Gastrocnemius medialis (tissue), 4 donors: Measurements from ENCODE around the gene ST3GAL2.

ENCODE experiments used
- CTCF ChIP-seq, 5 experiments: fragments of 450-650 bp in 3 of 5; fragments of 200-600 bp in 2 of 5; sonication (generic) in 2 of 5; IDR thresholded peaks in 4 of 5; conservative IDR thresholded peaks in 1 of 5; 1 replicate in 4 of 5; 2 replicates in 1 of 5; pipeline ENCODE4 v1.5.1; 2016 to 2019; ENCODE audit warnings: antibody characterized with exemption in 5 of 5, mild to moderate bottlenecking in 3 of 5, moderate library complexity in 3 of 5
- POLR2A ChIP-seq, 2 donors: fragments of 450-650 bp; IDR thresholded peaks; one replicate each; pipeline ENCODE4 v1.6.1; 2017; ENCODE audit warnings: antibody characterized with exemption in 2 of 2, mild to moderate bottlenecking in 2 of 2, moderate library complexity in 2 of 2

GRCh38 chr16:70453892-70454221 is 15.0 kb upstream of the ST3GAL2 start:
- TF ChIP-seq CTCF (IDR thresholded peaks at IDR 0.05 in 4 of 5, conservative IDR thresholded peaks at IDR 0.05 in 1 of 5) (no peak), POLR2A (IDR thresholded peaks at IDR 0.05) (no peak)
